B cell (primary cell): ENCODE measurements around the gene CENPB. TPM values are rescaled to one million over a fixed set of nuclear protein-coding genes. Genes with fewer than 3 reads are reported as not detected.

ENCODE experiments used
- ATAC-seq: fragments of 200-7000 bp; cut with Tn5 transposase; one replicate; pipeline ENCODE4 v1.10.0; 2021; ENCODE audit warnings: low read depth, mild to moderate bottlenecking, moderate number of reproducible peaks, moderate library complexity
- CTCF ChIA-PET: fragments of 350-600 bp; sonication (Branson Sonifier 250); formaldehyde crosslinking; loops from one replicate; lab custom pipeline; 2021; ENCODE audit warnings: antibody characterized with exemption, inconsistent platforms; lab: Charles Lee
- POLR2A ChIA-PET: fragments of 350-600 bp; sonication (Branson Sonifier 250); formaldehyde crosslinking; loops from one replicate; lab custom pipeline; 2021; ENCODE audit warnings: antibody characterized with exemption; lab: Charles Lee
- DNase-seq: peaks from one replicate; pipeline ENCODE4 v3.0.0; 2013
- H2AFZ ChIP-seq: 2 replicates; pipeline ENCODE4 v1.6.1; 2012; ENCODE audit warnings: mild to moderate bottlenecking, low read depth, low read length; ENCODE audit not compliant: insufficient read depth, poor library complexity, severe bottlenecking
- H3K27ac ChIP-seq, 2 donors: 1 replicate in 1 of 2; 2 replicates in 1 of 2; pipeline ENCODE4 v1.5.1; 2012 to 2013; ENCODE audit warnings: low read length in 2 of 2, mild to moderate bottlenecking in 2 of 2, moderate library complexity in 1 of 2
- H3K27me3 ChIP-seq, 4 experiments: fragments of 200-600 bp in 1 of 4; sonication (generic) in 1 of 4; replicated peaks in 1 of 4; 1 replicate in 2 of 4; 2 replicates in 2 of 4; pipeline versions ENCODE4 v1.6.1 to v1.7.0; 2013 to 2016; ENCODE audit warnings: low read length in 3 of 4, mild to moderate bottlenecking in 2 of 4, mixed read lengths in 1 of 4, moderate library complexity in 1 of 4; ENCODE audit not compliant: insufficient read depth in 4 of 4, control insufficient read depth in 3 of 4; ENCODE audit errors: control extremely low read depth in 1 of 4
- H3K36me3 ChIP-seq, 2 experiments: replicated peaks in 1 of 2; 1 replicate in 1 of 2; 2 replicates in 1 of 2; pipeline versions ENCODE4 v1.6.1 to v1.7.1; 2013; ENCODE audit warnings: low read length in 1 of 2; ENCODE audit not compliant: insufficient read depth in 2 of 2, control insufficient read depth in 1 of 2; ENCODE audit errors: control extremely low read depth in 1 of 2, extremely low read depth in 1 of 2
- H3K4me1 ChIP-seq, 2 donors: fragments of 200-600 bp in 1 of 2; sonication (generic) in 1 of 2; 1 replicate in 1 of 2; 2 replicates in 1 of 2; pipeline versions ENCODE4 v1.5.1 to v1.6.1; 2013 to 2017; ENCODE audit warnings: low read length in 2 of 2; ENCODE audit not compliant: control insufficient read depth in 2 of 2, insufficient read depth in 2 of 2
- H3K4me2 ChIP-seq: replicated peaks from 2 replicates; pipeline ENCODE3; 2012; ENCODE audit warnings: mild to moderate bottlenecking, low read depth, low read length; ENCODE audit not compliant: poor library complexity, severe bottlenecking
- H3K4me3 ChIP-seq, 5 experiments: fragments of 200-600 bp in 1 of 5; sonication (generic) in 1 of 5; 1 replicate in 3 of 5; 2 replicates in 2 of 5; pipeline versions ENCODE4 v1.5.1 to v1.7.0; 2011 to 2016; ENCODE audit warnings: low read length in 4 of 5, mild to moderate bottlenecking in 4 of 5, low read depth in 2 of 5, control low read depth in 1 of 5, moderate library complexity in 1 of 5; ENCODE audit not compliant: insufficient read depth in 1 of 5; ENCODE audit errors: control extremely low read depth in 1 of 5, extremely low read depth in 1 of 5
- H3K79me2 ChIP-seq: fragments of 200-600 bp; sonication (generic); one replicate; pipeline ENCODE4 v1.6.0; 2016; ENCODE audit warnings: low read length; ENCODE audit not compliant: control insufficient read depth, insufficient read depth
- H3K9ac ChIP-seq: fragments of 200-600 bp; sonication (generic); 2 replicates; pipeline ENCODE4 v1.6.1; 2017; ENCODE audit warnings: mild to moderate bottlenecking, low read length, moderate library complexity
- H3K9me3 ChIP-seq, 3 donors: one replicate each; pipeline versions ENCODE4 v1.6.1 to v1.7.1; 2013; ENCODE audit warnings: low read length in 2 of 3; ENCODE audit not compliant: control insufficient read depth in 2 of 3, insufficient read depth in 1 of 3; ENCODE audit errors: control extremely low read depth in 1 of 3
- H4K20me1 ChIP-seq: 2 replicates; pipeline ENCODE4 v1.6.0; 2012; ENCODE audit warnings: mild to moderate bottlenecking, low read length; ENCODE audit not compliant: insufficient read depth, control insufficient read depth, poor library complexity, severe bottlenecking
- H3K27ac Mint-ChIP-seq: one replicate; pipeline ENCODE4 v1.8.0; 2021; ENCODE audit warnings: mixed read lengths
- H3K27me3 Mint-ChIP-seq: one replicate; pipeline ENCODE4 v1.8.0; 2021; ENCODE audit warnings: mixed read lengths
- H3K4me1 Mint-ChIP-seq: one replicate; pipeline ENCODE4 v1.8.0; 2021; ENCODE audit warnings: mixed read lengths
- H3K4me3 Mint-ChIP-seq: one replicate; pipeline ENCODE4 v1.8.0; 2021; ENCODE audit warnings: mixed read lengths
- H3K9me3 Mint-ChIP-seq: one replicate; pipeline ENCODE4 v1.8.0; 2022; ENCODE audit warnings: mixed read lengths; ENCODE audit not compliant: insufficient read depth
- EZH2 ChIP-seq: IDR thresholded peaks from 2 replicates; pipeline ENCODE4 v1.6.1; 2012; ENCODE audit warnings: borderline replicate concordance, low read depth, mild to moderate bottlenecking, moderate library complexity, low read length; ENCODE audit not compliant: insufficient read depth, poor library complexity, severe bottlenecking
- WGBS: methylation state at CpG from one replicate; pipeline ENCODE4 v1.1.5; 2013; ENCODE audit warnings: missing lambda C conversion rate; ENCODE audit not compliant: insufficient coverage; 5-methylcytosine and 5-hydroxymethylcytosine counted together
- intact Hi-C: fragments of 100-400 bp; cut with micrococcal nuclease; formaldehyde crosslinking; loops from one replicate; pipeline ENCODE4 v1.10.0; 2022
- polyA plus RNA-seq: library from polyadenylated mRNA; depleted of rRNA; stranded (reverse); fragments of >200 nt; gene quantifications from 2 replicates; pipeline ENCODE4 v1.2.3, GENCODE V29; 2012
- total RNA-seq, 2 donors: library from RNA; stranded (reverse); fragments of 120-200 nt in 1 of 2; gene quantifications; 1 replicate in 1 of 2; 2 replicates in 1 of 2; pipeline versions ENCODE4 v1.2.3 to v1.2.4, GENCODE V29; 2013 to 2022
- TF ChIP-seq, protein P1 (sequence below): fragments of 200-600 bp; IDR thresholded peaks from one replicate; pipeline ENCODE4 v1.8.0; 2022; ENCODE audit warnings: antibody characterized with exemption, mild to moderate bottlenecking

Gene CENPB
- total and polyA plus RNA-seq, 2 donors (not counting 1 experiment from before 2014, with no cell fraction given), result 13.3 to 46.4 TPM

DNA sequence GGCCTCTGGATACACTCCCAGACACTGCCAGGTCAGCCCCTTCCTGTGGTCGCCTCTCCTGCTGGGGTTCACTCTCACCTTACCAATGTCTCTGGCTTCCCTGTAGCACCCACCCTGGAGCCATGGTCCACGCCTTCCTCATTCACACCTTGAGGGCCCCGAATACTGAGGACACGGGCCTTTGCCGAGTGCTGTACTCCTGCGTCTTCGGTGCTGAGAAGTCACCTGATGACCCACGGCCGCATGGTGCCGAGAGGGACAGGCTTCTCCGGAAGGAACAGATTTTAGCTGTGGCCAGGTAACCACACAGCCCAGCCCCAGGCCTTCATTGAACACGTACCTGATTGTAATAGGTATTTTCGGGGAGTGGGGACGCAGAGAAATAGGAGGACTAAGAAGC lies 35.5 kb upstream of the CENPB start:
- intact Hi-C loops, result loop anchor here (2.0 kb wide), 1 partner anchor 33 kb away; no protein-coding TSS in a partner anchor
- peaks cover 2 to 26% of the 10 kb centered on the region in 2 experiments for H3K36me3 ChIP-seq
- H3K9me3 ChIP-seq, result no peaks in the 10 kb centered on the region
- POLR2A ChIA-PET, result interaction anchor here (0.5 kb wide), 1 partner anchor 11 kb away, joined by 3 read pairs; no protein-coding TSS in a partner anchor
- no peak overlapping the region for H3K4me3 ChIP-seq
- peaks cover 13 to 26% of the 10 kb centered on the region in 2 donors for H3K4me1 ChIP-seq
- Mint-ChIP-seq H3K27ac (peak overlapping the region; percentile 67), H3K4me1 (peaks cover 24% of the 10 kb centered on the region), H3K27me3 (no peaks in the 10 kb centered on the region), H3K9me3 (no peaks in the 10 kb centered on the region), H3K4me3 (peak overlapping the region; percentile 97)
- H3K4me2 ChIP-seq, result peak overlapping the region; percentile 79
- H3K27ac ChIP-seq, result peak overlapping the region in 1 of 2 donors; percentile 97
- CTCF ChIA-PET, result interaction anchor here (1.0 to 6.4 kb wide), 3 partner anchors 33 to 70 kb away, joined by 3 to 84 read pairs (median 6); partner anchors contain the start of gene CENPB
- H4K20me1 ChIP-seq, result no peaks in the 10 kb centered on the region
- no peak for ATAC-seq
- TF ChIP-seq, protein P1, sequence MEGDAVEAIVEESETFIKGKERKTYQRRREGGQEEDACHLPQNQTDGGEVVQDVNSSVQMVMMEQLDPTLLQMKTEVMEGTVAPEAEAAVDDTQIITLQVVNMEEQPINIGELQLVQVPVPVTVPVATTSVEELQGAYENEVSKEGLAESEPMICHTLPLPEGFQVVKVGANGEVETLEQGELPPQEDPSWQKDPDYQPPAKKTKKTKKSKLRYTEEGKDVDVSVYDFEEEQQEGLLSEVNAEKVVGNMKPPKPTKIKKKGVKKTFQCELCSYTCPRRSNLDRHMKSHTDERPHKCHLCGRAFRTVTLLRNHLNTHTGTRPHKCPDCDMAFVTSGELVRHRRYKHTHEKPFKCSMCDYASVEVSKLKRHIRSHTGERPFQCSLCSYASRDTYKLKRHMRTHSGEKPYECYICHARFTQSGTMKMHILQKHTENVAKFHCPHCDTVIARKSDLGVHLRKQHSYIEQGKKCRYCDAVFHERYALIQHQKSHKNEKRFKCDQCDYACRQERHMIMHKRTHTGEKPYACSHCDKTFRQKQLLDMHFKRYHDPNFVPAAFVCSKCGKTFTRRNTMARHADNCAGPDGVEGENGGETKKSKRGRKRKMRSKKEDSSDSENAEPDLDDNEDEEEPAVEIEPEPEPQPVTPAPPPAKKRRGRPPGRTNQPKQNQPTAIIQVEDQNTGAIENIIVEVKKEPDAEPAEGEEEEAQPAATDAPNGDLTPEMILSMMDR, result no peak
- no peak for TF ChIP-seq EZH2
- H3K9ac ChIP-seq, result no peak overlapping the region
- no peak for DNase-seq
- WGBS, result 98% methylated on average over 9 of the region's 14 CpGs
- no peaks in the 10 kb centered on the region for H3K27me3 ChIP-seq
- H3K79me2 ChIP-seq, result peaks cover 13% of the 10 kb centered on the region
- H2AFZ ChIP-seq, result no peak overlapping the region
